Upper lobe of left lung (tissue), 6 donors: ENCODE data around the gene AKNAD1. TPM values are rescaled to one million over a fixed set of nuclear protein-coding genes. Genes with fewer than 3 reads are reported as not detected.

Experiments used
- ATAC-seq, 2 donors: fragments of 200-7000 bp; cut with Tn5 transposase; one replicate each; pipeline ENCODE4 v1.9.1; 2022; ENCODE audit warnings: mild to moderate bottlenecking in 2 of 2, moderate library complexity in 2 of 2; ENCODE audit not compliant: low FRiP score in 2 of 2
- DNase-seq, 2 donors: peaks; one replicate each; pipeline ENCODE4 v3.0.0-alpha.2; 2019 to 2020
- H3K27ac ChIP-seq, 4 donors: fragments of 200-600 bp; sonication (generic); one replicate each; pipeline ENCODE4 v1.5.1; 2016 to 2019
- H3K27me3 ChIP-seq, 4 donors: fragments of 200-600 bp; sonication (generic); one replicate each; pipeline ENCODE4 v1.5.1; 2017 to 2019
- H3K36me3 ChIP-seq, 4 donors: fragments of 200-600 bp; sonication (generic); one replicate each; pipeline ENCODE4 v1.5.1; 2016 to 2019
- H3K4me1 ChIP-seq, 4 donors: fragments of 200-600 bp; sonication (generic); one replicate each; pipeline ENCODE4 v1.5.1; 2018 to 2019
- H3K4me3 ChIP-seq, 4 donors: fragments of 200-600 bp; sonication (generic); one replicate each; pipeline ENCODE4 v1.5.1; 2017 to 2019; ENCODE audit warnings: mild to moderate bottlenecking in 2 of 4, moderate library complexity in 1 of 4
- H3K9me3 ChIP-seq, 4 donors: fragments of 200-600 bp; sonication (generic); one replicate each; pipeline ENCODE4 v1.5.1; 2018 to 2019
- EP300 ChIP-seq, 4 donors: sonication (generic); formaldehyde crosslinking; IDR thresholded peaks; one replicate each; pipeline ENCODE4 v1.5.1; 2017; ENCODE audit warnings: antibody characterized with exemption in 4 of 4, control low read depth in 2 of 4
- POLR2A ChIP-seq, 4 donors: fragments of 450-650 bp; IDR thresholded peaks; one replicate each; pipeline ENCODE4 v1.5.1; 2016 to 2017; ENCODE audit warnings: antibody characterized with exemption in 4 of 4, mild to moderate bottlenecking in 2 of 4
- POLR2AphosphoS5 ChIP-seq, 2 donors: sonication (generic); formaldehyde crosslinking; IDR thresholded peaks; one replicate each; pipeline ENCODE4 v1.5.1; 2017; ENCODE audit warnings: antibody characterized with exemption in 2 of 2
- WGBS, 2 donors: methylation state at CpG; one replicate each; pipeline ENCODE4 v1.1.5; 2017 to 2018; 5-methylcytosine and 5-hydroxymethylcytosine counted together
- total RNA-seq, 6 donors: library from RNA; depleted of rRNA in 4 of 6; stranded (reverse); fragments of >200 nt in 4 of 6; gene quantifications; one replicate each; pipeline versions ENCODE4 v1.1.0 to v1.2.1, GENCODE V29; 2016 to 2021
- TF ChIP-seq, protein P1 (sequence below), 6 experiments: fragments of 450-650 bp in 4 of 6; fragments of 200-600 bp in 2 of 6; sonication (generic) in 2 of 6; IDR thresholded peaks; one replicate each; pipeline ENCODE4 v1.5.1; 2016 to 2019; ENCODE audit warnings: antibody characterized with exemption in 6 of 6
- donor health status: DM: no; HTN: no; CAD: no; lungs with moderate emphysema.
- donor health status: DM: no; HTN: yes; CAD: no; lungs with severe emphysema.

AKNAD1 gene, protein sequence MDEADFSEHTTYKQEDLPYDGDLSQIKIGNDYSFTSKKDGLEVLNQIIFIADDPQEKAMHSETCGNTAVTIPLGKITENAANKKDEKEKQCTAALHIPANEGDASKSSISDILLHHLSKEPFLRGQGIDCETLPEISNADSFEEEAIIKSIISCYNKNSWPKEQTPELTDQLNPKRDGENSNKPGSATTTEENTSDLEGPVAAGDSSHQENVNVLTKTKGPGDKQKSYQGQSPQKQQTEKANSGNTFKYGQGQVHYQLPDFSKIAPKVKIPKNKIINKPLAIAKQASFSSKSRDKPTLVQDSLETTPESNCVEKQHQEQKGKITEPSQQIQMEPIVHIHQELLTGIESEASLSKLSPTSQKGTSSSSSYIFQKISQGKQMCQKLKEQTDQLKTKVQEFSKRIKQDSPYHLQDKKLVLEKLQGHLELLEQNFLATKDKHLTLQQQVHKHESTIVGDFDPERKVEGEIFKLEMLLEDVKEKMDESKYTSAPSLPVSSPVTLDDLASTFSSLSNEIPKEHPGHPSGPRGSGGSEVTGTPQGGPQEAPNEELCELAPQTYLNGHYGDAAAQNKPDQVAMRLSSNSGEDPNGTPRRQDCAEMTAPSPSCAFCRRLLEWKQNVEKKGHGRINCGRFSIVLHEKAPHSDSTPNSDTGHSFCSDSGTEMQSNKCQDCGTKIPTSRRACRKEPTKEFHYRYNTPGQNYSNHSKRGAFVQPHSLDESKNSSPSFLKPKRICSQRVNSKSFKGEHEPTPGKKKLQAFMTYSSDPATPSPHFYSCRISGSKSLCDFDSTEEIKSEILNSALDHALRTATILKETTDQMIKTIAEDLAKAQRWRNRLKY
- total RNA-seq, result under 1 TPM in 2 of 6 donors, not detected in 4; 0.46 to 0.84 TPM

DNA sequence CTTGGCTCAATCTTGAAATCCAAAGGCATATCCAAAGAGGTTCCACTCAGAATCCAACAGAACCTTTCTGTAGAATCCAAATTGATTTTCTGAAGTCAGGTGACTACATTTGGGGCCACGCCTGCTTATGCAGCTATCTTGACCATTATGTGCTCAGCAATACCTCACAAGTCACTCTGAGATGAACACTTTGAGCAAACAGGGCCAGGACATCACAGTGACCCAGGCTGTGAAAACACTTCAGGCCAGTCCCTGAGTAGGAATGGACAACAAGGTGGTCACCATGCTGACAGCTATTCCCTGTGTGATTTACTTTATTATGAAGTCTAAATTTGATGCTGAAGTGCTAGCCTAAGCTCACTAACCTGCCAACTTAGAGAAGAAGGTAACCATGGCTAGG, at the start of gene AKNAD1:
AKNAD1 (minus strand) TSS at position 101 of the 400 bp plus-strand sequence. CDS start 4,430 bp downstream, outside the sequence.
- 80 to 100% methylated on average over 1 of the region's 1 CpG for WGBS, 2 donors

GRCh38 chr1:108901106-108901505, 44.2 kb upstream of the AKNAD1 start:
- TF ChIP-seq POLR2A (IDR thresholded peaks at IDR 0.05) (no peak), POLR2AphosphoS5 (IDR thresholded peaks at IDR 0.05) (no peak), EP300 (IDR thresholded peaks at IDR 0.05) (no peak)
- TF ChIP-seq, protein P1, sequence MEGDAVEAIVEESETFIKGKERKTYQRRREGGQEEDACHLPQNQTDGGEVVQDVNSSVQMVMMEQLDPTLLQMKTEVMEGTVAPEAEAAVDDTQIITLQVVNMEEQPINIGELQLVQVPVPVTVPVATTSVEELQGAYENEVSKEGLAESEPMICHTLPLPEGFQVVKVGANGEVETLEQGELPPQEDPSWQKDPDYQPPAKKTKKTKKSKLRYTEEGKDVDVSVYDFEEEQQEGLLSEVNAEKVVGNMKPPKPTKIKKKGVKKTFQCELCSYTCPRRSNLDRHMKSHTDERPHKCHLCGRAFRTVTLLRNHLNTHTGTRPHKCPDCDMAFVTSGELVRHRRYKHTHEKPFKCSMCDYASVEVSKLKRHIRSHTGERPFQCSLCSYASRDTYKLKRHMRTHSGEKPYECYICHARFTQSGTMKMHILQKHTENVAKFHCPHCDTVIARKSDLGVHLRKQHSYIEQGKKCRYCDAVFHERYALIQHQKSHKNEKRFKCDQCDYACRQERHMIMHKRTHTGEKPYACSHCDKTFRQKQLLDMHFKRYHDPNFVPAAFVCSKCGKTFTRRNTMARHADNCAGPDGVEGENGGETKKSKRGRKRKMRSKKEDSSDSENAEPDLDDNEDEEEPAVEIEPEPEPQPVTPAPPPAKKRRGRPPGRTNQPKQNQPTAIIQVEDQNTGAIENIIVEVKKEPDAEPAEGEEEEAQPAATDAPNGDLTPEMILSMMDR (IDR thresholded peaks at IDR 0.05), result no peak
- Histone ChIP-seq H3K27me3 (no peaks in the 10 kb centered on the region), H3K27ac (no peak overlapping the region), H3K4me3 (no peak overlapping the region), H3K36me3 (peaks cover 0 to 6% (median 0%) of the 10 kb centered on the region in 4 donors), H3K9me3 (no peaks in the 10 kb centered on the region), H3K4me1 (no peaks in the 10 kb centered on the region)
- DNase-seq (no peak), ATAC-seq (no peak)
- WGBS, 2 donors, result 91 to 99% methylated on average over 3 of the region's 3 CpGs

More for the DNA sequence above, at the start of gene AKNAD1:
- peaks cover 0 to 3% (median 0%) of the 10 kb centered on the region in 4 donors for H3K4me1 ChIP-seq
- H3K27ac ChIP-seq, result no peak within 1 kb of the TSS
- no peaks in the 10 kb centered on the region for H3K27me3 ChIP-seq
- no peaks in the 10 kb centered on the region for H3K9me3 ChIP-seq
- DNase-seq, result no peak
- TF ChIP-seq EP300 (IDR thresholded peaks at IDR 0.05) (no peak), POLR2A (IDR thresholded peaks at IDR 0.05) (no peak), POLR2AphosphoS5 (IDR thresholded peaks at IDR 0.05) (no peak)
- TF ChIP-seq, protein P1 (IDR thresholded peaks at IDR 0.05), result no peak
- no peaks in the 10 kb centered on the region for H3K36me3 ChIP-seq
- ATAC-seq, result no peak
- no peak within 1 kb of the TSS for H3K4me3 ChIP-seq

DNA sequence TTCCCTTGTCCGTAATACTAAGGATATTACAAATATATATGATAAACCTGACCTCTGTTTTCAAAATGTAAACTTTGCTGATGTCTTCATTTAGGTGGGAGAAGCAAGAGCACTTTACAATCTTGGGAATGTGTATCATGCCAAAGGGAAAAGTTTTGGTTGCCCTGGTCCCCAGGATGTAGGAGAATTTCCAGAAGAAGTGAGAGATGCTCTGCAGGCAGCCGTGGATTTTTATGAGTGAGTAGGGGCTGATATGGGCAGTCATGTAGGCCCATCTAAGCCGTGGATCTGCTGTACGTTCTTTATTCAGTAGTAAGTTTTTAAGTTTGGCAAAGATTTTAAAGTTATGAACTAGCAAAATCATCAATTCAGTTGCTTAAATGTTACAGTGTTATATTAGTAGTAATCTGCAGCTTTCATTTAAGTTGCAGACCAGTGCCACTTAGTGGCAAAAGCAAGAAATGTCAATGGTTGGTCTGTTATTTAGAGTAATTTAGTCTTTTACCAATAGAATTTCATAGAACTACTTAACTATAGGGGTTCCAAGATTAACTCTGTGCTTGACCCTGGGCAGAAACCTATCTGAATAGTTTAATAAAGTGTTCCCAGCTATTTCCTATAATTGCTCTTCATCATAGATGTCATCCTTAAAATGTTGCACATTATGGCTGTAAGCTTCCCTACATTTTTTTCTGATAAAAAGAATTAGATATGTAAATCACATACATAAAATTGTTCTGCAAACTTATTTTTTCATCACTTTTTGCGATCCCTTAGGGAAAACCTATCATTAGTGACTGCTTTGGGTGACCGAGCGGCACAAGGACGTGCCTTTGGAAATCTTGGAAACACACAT, 41.2 kb upstream of the AKNAD1 start:
- H3K27ac ChIP-seq, result no peak overlapping the region
- H3K4me1 ChIP-seq, result no peaks in the 10 kb centered on the region
- peaks cover 0 to 6% (median 0%) of the 10 kb centered on the region in 4 donors for H3K36me3 ChIP-seq
- no peak for TF ChIP-seq POLR2AphosphoS5 (IDR thresholded peaks at IDR 0.05)
- no peak for TF ChIP-seq EP300 (IDR thresholded peaks at IDR 0.05)
- TF ChIP-seq POLR2A (IDR thresholded peaks at IDR 0.05), result no peak
- TF ChIP-seq, protein P1 (IDR thresholded peaks at IDR 0.05), result peak; percentile 40 to 82 (median 58)
- 67 to 69% methylated on average over 8 of the region's 8 CpGs for WGBS, 2 donors
- H3K27me3 ChIP-seq, result no peaks in the 10 kb centered on the region
- H3K9me3 ChIP-seq, result no peaks in the 10 kb centered on the region
- DNase-seq (no peak), ATAC-seq (peak; percentile 69 to 91)
- H3K4me3 ChIP-seq, result no peak overlapping the region
